SIG-M5 (cell line): Measurements from ENCODE around the gene MMP25.
"Not testable (repeated sequence)": the region's sequence is repeated elsewhere in the genome, so short reads cannot be mapped to it uniquely, and the experiment has no call there.

Source experiments
- DNase-seq: peaks from one replicate; lab custom pipeline; 2025; lab: John Stamatoyannopoulos, UW

MMP25 gene

DNA sequence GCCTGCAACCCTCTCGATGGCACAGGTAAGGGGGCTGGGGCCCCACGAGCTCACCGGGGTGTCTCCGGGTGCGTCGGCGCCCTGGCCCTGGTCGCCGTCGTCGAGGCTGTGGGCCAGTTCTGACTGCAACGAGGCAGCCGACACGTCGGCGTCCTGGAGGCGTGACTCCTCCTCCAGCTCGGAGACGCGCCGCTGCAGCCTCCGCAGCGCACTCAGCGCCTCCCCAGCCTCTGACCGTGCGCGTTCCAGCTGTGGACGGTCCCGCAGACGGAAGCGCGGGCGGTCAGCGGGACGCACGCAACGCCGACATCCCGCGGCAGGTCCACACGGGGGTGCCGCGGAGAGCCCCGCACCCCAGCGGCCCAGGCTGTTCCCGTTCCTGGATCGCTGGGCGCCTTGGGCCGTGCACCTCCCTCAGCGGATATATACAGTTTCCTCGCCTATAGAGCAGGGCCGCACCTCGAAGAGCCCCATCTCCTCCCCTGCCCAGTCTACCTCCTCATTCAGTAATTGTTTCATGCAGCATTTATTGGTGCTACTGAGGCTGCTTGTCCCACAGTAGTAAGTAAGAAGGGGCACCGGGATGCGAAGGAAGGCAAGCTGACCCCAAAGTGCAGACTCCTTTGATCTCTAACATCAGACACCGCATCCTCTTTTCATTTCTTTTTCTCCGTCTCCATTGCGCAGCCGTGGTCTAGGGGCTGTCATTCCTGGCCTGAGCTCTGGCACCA is 16.7 kb upstream of the MMP25 start:
- no peak for DNase-seq

DNA sequence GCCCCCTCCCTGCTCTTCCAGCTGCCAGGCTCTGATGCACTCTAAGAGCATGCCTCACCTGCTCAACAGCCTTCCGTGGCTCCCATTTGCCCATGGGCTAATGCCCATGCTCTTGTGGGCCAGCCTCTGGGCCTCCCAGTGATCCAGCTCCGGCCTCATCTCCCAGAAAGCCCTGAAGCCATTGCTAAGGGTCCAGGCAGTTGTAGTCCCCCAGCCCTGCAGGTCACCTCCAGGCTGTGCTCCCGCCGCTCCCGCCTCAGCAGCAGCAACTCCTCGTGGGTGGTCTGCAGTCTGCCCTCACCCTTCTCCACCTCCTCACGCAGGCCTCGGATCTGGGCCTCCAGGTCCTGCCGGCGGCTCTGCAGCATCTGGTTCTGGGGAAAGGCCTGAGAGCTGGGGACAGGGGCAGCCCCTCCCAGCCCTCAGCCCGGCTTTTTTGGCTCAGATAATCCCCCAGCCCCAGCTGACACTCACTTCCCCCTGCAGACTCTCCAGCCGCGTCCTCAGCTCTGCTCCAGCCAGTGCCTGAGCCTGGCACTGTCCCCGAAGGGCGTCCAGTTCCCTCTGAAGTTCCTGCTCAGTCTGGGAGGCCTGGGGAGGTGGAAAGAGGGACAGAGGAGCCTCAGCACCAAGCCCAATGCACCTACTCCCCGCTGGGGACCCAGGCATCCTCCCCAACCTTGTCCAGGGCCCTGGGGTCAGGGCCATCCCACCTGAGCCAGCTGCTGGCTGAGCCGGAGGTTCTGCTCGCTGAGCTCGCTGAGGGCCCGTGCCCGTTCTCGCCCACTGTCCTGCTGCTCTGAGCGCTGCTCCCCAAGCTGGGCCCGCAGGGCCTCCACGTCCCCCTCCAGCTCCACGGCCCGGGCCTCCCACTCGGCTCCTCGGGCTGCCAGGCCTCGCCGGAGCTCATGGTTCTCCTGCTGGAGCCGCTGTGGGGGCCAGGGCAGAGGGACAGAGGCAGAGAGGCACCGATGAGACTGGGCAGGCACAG is 15.8 kb upstream of the MMP25 start:
- no peak for DNase-seq

DNA sequence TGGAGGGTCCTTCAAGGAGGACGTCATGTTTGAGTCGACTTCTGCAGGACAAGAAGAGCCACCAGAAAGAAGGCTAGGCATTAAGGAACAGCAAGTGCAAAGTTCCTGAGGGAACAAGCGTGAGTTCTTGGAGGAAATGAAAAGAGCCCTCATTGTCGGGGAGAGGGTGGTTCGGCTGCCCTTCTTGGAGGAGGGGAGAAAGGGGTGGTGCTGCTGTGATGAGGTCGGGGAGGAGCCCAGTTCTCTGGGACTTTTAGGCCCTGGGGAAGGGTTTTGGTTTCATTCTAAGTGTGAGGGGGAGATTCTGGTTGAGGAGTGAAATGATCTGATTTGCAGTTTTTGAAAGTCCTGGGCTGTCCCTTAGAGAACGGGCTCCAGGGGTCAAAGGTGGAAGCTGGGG is 13.7 kb upstream of the MMP25 start:
- no peak for DNase-seq

DNA sequence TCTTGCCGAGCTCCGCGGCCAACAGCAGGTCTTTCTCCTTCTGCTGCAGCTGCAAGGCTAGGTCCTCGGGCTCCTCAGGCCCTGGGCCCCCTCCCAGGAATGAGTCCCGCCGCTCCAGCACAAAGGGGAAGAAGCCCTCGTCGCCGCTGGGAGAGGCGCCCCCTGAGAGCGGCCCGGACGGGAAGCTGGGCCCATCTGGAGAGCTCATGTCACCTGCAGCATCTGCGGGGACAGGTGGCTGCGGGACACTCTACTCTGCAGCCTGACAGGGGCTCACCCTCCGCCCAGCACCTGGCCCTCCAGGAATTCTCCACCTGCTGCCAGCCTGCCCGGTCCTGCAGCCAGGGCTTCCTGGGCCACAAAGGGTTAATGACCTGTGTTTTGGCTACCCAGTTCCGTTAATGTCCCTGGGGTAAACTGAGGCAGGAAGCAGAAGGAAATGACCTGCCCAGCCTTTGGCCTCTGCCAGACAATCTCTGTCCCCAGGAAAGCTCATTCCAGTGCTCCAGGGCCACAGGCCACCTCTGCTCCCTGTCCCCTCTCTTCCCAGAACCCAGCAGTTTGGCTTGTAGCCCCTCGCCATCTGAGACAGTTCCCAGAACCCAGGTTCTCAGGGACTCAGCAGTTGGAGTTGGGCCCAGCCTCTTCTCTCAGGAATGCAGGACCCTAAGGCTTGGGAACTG is 10.9 kb upstream of the MMP25 start:
- DNase-seq, result no peak

DNA sequence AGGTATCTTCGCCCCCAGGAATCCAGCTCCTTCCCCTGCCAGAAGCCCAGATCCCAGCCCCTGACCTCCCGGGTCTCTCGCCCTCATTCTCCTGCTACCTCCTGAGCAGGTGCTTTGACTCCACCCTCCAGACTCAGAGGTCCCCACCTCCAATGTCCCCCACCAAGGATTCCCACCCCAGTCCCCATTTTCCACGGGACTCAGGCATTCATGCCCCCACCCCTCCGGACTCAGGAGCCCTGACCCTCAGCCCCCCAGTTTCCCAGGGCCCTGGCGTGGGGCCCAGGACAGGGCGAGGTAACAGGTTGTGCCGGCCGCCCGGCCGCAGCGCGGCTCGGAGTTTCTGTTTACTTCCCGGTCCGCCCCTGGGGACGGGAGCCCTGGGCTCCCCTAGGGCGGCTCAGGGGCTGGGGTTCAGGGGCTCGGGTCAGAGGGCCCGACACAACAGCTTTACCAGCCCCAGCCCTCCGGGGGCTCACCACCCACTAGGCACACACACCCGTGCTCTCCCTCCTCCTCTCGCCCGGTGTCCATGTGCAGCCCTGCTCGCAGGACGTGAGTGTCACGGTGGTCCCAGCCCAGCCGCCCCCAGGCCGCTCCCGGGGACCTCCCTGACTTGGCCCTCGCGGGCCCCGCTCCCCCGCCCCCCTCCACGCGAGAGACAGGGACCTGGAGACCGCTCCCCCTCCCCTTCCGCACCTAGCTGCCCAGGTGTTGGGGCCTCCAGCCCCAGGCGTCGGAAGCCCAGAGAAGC is 10.2 kb upstream of the MMP25 start:
- no peak for DNase-seq

DNA sequence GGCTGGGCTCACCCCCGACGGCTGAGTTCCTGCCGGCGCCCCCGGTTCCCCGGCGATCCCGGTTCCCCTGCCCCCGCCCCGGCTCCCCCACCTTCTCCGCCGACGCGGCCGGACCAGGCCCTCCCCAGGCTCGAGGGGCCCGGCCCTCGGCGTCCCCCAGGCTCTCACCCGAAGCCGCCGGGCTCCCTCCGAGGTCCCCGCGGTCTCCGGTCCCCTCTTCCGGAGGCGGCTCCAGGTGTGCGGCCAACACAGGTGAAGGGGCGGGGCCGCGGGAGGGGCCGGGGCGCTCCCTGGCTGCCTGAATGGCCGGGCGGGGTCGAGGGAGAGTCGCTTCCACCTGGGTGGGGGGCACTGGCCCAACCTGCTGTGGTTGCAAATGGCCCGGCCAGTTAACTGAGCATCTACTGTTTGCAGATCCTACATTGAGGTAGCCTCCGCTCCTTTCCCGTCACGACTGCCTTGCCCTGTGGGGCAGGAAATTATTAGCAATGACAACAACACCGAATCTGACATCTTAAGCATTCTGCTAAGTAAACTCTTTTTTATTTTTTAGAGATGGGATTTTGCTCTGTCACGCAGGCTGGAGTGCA is 9.5 kb upstream of the MMP25 start, which contains the start of gene BICDL2:
Gene BICDL2 (minus strand): TSS at position 219 of the 590 bp plus-strand sequence. CDS start 1,448 bp downstream, outside the sequence.
- DNase-seq, result no peak

DNA sequence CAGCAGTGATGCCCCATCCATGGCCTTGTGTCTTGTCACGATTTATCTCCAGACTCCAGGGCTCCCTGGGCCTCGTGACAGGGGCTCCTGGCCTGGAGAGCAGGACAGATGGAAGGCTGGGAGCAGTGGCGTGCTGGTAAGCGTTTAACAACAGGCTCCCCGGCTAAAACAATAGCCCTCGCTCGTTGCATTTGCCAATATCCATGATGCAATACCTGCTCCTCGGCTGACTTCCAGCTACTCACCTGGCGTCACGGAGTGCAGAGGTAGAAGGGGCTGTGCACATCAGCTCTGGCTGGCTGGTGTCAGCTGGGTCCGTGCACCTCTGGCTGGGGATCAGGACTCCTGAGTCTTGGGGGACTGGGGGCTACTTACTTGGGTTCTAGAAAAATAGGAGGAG is 8.1 kb upstream of the MMP25 start:
- DNase-seq, result no peak

DNA sequence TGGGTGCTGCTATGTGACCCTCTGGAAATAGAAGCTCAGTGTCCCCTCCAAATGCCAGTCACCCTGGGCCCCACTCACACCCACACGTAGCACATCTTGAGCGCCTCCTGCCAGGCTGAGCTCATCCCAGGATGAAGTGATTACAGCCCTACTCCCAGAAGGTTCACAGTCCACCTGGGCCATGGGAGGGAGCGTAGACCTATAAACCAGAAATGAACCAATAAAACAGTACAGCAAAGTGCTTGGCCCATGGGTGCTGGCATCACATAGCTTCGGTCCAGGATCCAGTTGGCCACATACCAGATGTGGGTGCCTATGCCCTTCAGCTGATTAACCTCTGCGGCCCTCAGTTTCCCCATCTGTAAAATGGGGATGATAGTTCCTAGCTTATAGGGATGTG is 7.5 kb upstream of the MMP25 start:
- no peak for DNase-seq

DNA sequence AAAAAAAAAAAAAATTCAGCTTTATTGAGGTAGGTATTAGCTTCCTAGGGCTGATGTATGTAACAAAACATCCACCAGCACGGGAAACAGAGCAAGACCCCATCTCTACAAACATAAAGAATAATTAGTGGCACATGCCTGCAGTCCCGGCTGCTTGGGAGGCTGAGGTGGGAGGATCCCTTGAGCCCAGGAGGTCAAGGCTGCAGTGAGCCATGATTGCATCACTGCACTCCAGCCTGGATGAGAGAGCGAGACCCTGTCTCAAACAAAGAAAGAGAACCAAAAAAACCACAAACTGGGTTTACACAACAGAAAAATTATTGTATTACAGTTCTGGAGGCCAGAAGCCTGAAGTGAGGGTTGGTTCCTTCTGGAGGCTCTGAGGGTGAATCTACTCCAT is 4.0 kb upstream of the MMP25 start:
- DNase-seq, result no peak

DNA sequence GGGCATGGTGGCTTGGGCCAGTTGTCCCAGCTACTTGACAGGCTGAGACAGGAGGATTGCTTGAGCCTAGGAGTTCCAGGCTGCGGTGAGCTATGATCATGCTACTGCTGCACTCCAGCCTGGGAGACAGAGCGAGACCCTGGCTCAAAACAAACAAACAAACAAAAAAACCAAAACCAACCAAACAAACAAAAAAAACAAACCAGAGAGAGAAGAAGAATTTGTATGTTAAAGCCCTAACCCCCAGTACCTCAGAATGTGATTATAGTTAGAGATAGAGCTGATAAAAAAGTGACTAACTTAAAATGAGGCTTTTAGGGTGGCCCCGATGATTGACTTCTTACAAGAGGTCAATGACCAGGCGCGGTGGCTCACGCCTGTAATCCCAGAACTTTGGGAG is 1.7 kb upstream of the MMP25 start:
- DNase-seq, result no peak

DNA sequence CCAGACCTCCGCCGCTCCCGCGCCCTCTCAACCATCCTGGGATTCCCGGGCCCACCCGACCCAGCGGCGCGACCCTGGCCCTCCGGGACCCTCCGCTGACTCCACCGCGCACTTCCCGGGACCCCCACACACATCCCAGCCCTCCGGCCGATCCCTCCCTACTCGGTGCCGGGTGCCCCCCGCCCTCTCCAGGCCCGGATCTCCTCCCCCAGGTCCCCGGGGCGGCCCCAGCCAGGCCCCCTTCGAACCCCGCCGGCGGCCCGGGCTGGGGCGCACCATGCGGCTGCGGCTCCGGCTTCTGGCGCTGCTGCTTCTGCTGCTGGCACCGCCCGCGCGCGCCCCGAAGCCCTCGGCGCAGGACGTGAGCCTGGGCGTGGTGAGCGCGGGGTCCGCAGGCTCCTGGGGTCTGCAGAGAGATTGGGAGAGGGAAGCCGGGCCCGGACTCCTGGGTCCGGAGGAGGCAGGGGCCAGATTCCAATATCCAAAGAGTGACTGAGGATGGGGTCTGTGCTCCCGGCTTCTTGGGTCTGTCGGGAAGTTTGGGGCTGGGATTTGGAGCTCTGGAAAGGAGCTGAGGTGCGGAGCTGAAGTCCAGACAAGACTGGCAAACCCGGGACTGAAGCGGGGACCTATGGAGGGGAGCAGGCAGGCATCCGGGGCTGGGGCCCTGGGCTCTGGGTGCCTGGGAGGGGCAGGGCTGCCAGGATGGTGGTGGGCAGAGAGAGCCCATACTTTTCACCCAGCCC is 453 bp downstream of the MMP25 start:
- no peak for DNase-seq

DNA sequence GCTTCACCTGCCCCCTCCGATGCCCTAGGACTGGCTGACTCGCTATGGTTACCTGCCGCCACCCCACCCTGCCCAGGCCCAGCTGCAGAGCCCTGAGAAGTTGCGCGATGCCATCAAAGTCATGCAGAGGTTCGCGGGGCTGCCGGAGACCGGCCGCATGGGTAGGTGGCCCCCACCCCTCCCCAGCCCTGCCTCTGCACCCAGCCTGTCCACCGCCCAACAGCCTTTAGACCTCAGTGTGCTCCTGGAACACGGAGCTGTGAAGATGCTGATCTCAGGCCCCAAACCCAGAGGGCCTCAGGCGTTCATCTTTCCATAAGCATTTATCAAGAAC is 993 bp downstream of the MMP25 start:
- no peak for DNase-seq

DNA sequence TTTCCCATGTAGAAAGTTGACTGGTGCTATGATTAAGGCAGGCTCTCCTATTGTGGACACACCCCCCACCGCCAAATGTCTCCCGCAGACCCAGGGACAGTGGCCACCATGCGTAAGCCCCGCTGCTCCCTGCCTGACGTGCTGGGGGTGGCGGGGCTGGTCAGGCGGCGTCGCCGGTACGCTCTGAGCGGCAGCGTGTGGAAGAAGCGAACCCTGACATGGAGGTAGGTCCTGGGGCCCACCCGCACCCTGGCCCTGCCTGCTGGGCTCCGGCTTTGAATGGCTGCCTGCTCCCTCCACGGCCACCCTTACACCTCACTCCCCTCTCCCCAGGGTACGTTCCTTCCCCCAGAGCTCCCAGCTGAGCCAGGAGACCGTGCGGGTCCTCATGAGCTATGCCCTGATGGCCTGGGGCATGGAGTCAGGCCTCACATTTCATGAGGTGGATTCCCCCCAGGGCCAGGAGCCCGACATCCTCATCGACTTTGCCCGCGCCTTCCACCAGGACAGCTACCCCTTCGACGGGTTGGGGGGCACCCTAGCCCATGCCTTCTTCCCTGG is 3.6 kb downstream of the MMP25 start:
- no peak for DNase-seq

DNA sequence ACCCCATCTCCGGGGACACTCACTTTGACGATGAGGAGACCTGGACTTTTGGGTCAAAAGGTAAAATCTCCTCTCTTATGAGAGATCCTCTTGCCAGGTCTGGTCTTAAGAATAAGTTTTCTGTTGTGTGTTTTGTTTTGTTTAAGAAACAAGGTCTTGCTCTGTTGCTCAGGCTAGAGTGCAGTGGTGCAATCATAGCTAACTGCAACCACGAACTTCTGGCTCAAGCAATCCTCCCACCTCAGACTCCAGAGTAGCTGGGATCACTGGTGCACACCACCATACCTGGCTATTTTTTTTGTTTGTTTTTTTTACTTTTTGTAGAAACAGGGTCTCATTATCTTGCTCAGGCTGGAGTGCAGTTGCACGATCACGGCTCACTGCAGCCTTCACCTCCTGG is 4.1 kb downstream of the MMP25 start:
- DNase-seq, result no peak

DNA sequence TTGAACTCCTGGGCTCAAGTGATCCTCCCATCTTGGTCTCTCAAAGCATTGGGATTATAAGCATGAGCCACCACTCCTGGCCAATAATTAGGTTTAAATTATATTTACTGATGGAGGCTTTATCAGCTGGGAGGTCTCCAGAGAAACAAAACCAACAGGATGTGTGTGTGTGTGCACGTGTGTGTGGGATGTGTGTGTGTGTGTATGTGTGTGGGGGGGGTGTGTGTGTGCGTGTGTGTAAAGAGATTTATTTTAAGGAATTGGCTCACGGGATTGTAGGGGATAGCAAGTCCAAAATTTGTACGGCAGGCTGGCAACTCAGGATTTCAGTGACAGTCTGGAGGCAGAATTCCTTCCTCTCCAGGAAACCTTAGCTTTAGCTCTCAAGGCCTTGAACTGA is 4.6 kb downstream of the MMP25 start:
- DNase-seq, result no peak

DNA sequence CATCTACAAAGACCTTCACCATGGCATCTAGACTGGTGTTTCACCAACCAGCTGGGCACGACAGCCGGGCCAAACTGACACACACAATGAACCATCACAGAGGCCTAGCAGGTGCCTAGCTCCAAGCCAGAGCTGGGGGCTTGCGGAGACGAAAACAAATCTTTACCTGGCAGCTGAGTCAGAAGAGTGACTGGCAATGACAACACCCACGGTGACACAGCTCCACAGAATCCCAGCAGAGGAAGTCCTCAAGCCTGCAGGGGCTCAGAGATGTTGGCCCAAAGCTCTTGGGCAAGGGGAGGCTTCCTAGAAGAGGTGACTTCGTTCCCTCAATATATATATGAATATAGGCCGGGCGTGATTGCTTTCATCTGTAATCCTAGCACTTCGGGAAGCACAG is 5.1 kb downstream of the MMP25 start:
- DNase-seq, result no peak

DNA sequence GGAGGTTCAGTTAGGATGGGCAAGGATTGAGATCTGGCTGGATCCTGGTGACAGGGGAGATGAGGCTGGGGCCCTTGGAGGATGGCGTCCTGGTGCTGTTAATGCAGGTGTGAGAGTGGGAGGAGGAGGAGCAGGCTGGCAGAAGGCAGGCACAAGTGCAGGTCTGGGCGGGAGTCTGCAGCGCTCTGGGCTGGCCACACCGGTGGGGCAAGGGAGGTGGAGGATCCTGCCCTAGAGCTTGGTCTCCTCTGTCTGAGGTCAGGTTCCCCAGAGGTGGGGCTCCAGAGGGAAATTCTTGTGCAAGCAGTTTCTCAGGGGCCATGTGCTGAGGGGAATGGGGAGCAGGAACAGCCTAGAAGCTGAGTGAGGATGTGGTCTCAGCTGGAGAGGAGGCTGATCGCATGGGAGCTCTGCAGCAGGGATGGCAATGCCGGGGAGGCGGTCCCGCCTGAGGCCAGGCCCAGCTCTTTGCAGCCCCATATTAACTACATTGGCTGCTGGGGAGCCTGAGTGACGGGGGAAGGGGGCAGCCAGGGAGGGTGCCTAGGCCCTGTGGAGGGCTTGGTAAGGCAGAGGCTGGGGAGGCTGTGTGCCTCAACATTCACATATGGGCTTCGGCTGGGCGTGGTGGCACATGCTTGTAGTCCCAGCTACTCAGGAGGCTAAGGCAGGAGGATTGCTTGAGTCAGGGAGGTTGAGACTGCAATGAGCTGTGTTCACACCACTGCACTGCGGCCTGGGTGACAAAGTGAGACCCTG is 6.4 kb downstream of the MMP25 start:
- not testable (repeated sequence) for DNase-seq

DNA sequence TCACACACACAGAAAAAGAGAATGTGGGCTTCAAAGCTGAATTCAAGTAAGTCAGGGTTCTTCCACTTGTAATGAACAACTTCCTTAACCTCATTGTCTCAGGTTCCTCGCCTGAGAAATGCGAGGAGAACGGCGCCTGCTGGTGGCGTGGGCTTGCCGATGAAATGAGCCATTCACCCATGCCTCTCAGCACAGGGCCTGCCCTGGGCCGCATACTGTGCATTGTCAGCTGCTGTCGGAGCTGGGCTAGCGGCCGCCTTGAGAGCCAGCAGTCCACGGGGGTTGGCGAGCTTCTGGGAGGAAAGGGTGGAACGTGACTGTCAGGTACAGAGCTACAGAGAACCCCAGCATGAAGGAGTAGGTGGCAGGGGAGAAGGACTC is 7.0 kb downstream of the MMP25 start:
- not testable (repeated sequence) for DNase-seq

DNA sequence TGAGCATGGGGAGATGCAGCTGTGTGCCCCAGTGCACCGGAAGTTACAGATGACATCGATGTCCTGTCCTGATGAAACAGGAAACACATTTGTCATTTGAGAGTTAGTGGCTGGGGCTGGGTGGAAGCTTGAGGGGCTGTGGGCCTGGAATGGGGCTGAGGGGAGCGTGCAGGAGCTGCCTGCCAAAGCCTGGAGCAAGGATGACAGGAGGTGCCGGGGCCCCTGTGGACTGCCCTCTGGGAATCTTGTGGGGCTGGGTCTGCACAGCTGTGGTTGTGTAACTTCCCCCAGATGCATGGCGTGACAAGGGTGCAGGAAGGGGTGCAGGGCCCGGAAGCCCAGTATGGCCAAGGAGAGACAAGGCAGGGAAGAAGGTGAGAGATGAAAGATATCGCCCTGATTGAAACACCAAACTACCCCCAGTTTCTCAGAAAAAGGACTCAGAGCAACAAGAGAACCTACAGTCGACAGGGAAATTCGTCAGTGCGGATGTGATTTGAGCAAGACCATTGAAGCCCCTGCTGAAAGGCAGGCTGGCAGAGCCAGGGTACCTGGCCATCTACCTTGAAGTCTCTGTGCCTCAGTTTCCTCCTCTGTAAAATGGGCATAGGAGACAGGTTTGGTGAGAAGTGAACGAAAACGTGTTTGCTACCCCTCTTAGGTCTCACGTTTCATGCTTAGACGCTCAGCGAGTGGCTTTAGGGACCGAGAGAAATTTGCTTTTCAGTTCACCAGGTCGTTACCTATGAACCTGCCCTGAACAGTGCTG is 8.8 kb downstream of the MMP25 start:
- no peak for DNase-seq
